Measurements from ENCODE around the gene SMAD3.

The SMAD3 gene

DNA sequence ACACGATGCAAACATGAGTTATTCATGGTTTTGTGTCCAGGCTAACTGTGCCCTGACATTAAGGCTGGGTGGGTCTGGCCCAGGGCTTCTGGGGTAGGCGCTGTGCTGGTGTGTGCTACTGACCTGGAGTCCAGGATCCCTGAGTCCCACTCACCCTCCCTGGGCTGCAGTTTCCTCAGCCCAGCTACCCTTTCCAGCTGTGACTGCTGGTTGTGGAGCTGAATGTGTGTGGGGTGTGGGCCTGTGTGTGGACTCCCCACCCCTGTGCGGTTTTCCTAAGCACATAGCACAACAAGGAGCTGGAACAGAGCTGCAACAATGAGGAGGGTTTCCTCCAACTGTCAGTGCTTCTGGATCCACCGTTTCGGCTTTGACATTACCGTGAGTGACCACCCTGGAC is 38.0 kb downstream of the SMAD3 start:
- Histone ChIP-seq H3K4me3 (ENCODE audit: low read depth in 1 of 2, low read length in 2 of 2) (no peak overlapping the region), H2AFZ (ENCODE audit: low read depth, low read length) (no peak overlapping the region), H3K9ac (ENCODE audit: low read depth, low read length) (no peak overlapping the region), H4K20me1 (ENCODE audit: insufficient read depth, low read length) (no peaks in the 10 kb centered on the region), H3K27ac (ENCODE audit: low read length) (no peak overlapping the region), H3K36me3 (ENCODE audit: insufficient read depth, low read length) (no peaks in the 10 kb centered on the region), H3K4me2 (ENCODE audit: insufficient read depth, low read length) (peak overlapping the region; percentile 28; the same call in 1 of the 2 replicates), H3K9me3 (ENCODE audit: insufficient read depth, low read length, severe bottlenecking) (no peaks in the 10 kb centered on the region), H3K79me2 (ENCODE audit: insufficient read depth, low read length) (no peaks in the 10 kb centered on the region), H3K27me3 (ENCODE audit: insufficient read depth, low read length, poor library complexity) (peaks cover 24% of the 10 kb centered on the region), H3K4me1 (ENCODE audit: insufficient read depth, low read length) (peaks cover 12% of the 10 kb centered on the region)
- TF ChIP-seq, protein P1, sequence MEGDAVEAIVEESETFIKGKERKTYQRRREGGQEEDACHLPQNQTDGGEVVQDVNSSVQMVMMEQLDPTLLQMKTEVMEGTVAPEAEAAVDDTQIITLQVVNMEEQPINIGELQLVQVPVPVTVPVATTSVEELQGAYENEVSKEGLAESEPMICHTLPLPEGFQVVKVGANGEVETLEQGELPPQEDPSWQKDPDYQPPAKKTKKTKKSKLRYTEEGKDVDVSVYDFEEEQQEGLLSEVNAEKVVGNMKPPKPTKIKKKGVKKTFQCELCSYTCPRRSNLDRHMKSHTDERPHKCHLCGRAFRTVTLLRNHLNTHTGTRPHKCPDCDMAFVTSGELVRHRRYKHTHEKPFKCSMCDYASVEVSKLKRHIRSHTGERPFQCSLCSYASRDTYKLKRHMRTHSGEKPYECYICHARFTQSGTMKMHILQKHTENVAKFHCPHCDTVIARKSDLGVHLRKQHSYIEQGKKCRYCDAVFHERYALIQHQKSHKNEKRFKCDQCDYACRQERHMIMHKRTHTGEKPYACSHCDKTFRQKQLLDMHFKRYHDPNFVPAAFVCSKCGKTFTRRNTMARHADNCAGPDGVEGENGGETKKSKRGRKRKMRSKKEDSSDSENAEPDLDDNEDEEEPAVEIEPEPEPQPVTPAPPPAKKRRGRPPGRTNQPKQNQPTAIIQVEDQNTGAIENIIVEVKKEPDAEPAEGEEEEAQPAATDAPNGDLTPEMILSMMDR (IDR thresholded peaks at IDR 0.05; ENCODE audit: borderline replicate concordance, extremely low read depth, low read length, poor library complexity, severe bottlenecking), result no peak
- TF ChIP-seq EZH2 (IDR thresholded peaks at IDR 0.05; ENCODE audit: borderline replicate concordance, low read depth, low read length, severe bottlenecking), result no peak
- DNase-seq (no peak), ATAC-seq (ENCODE audit: insufficient read depth, low read depth) (0 out of 3 replicates have a peak, but pooled peaks have one; percentile 14)

DNA sequence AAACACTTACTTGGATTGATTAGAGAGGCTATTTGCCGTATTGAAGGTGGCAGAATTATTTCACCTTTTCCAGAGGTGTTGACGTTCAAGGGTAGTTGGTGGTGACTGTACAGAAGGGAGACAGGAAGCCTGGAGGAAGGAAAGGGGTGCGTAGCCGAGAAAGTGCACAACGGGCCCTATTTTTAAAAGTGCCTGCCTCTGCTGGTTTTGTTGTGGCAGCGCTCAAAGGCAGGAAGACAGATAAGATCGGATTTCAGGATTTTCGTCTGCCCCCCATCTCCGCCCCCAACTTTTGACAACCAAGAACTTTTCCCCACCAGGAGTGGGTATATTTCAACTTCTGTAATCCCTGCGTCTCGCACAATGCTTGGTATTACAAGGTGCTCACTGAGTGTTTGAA is 38.5 kb downstream of the SMAD3 start:
- Histone ChIP-seq H3K4me2 (ENCODE audit: insufficient read depth, low read length) (peak overlapping the region; percentile 28; the same call in 1 of the 2 replicates), H4K20me1 (ENCODE audit: insufficient read depth, low read length) (no peaks in the 10 kb centered on the region), H3K4me3 (ENCODE audit: low read depth in 1 of 2, low read length in 2 of 2) (no peak overlapping the region), H3K4me1 (ENCODE audit: insufficient read depth, low read length) (peaks cover 12% of the 10 kb centered on the region), H2AFZ (ENCODE audit: low read depth, low read length) (no peak overlapping the region), H3K9me3 (ENCODE audit: insufficient read depth, low read length, severe bottlenecking) (no peaks in the 10 kb centered on the region), H3K9ac (ENCODE audit: low read depth, low read length) (no peak overlapping the region), H3K27ac (ENCODE audit: low read length) (no peak overlapping the region), H3K27me3 (ENCODE audit: insufficient read depth, low read length, poor library complexity) (peaks cover 23% of the 10 kb centered on the region), H3K79me2 (ENCODE audit: insufficient read depth, low read length) (no peaks in the 10 kb centered on the region), H3K36me3 (ENCODE audit: insufficient read depth, low read length) (no peaks in the 10 kb centered on the region)
- peak; percentile 72 for ATAC-seq (ENCODE audit: insufficient read depth, low read depth)
- peak; percentile 44 for DNase-seq
- TF ChIP-seq, protein P1 (IDR thresholded peaks at IDR 0.05; ENCODE audit: borderline replicate concordance, extremely low read depth, low read length, poor library complexity, severe bottlenecking), result no peak
- TF ChIP-seq EZH2 (IDR thresholded peaks at IDR 0.05; ENCODE audit: borderline replicate concordance, low read depth, low read length, severe bottlenecking), result no peak

DNA sequence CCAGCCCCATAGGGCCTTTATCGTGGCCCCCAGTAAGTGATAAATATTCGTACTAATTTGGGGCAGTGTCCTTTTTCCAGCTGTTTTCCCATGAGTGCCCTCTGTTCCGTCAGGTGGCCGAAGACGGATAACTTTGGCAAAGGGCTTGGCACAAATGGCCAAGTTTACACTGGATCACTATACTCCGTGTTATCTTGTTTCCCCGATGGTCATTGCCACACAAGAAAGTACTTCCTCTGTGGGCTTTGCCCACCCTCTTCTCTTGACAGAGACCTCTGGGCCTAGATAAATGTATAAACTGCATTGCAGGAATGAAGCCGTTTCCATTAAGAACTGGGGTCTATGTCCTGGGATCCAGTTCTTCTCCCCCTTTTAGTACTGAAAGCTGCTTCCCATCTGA is 39.1 kb downstream of the SMAD3 start:
- H3K27me3 ChIP-seq (ENCODE audit: insufficient read depth, low read length, poor library complexity), result peaks cover 23% of the 10 kb centered on the region
- no peaks in the 10 kb centered on the region for H3K79me2 ChIP-seq (ENCODE audit: insufficient read depth, low read length)
- H3K4me1 ChIP-seq (ENCODE audit: insufficient read depth, low read length), result peaks cover 12% of the 10 kb centered on the region
- H3K27ac ChIP-seq (ENCODE audit: low read length), result no peak overlapping the region
- H3K4me3 ChIP-seq (ENCODE audit: low read depth in 1 of 2, low read length in 2 of 2), result no peak overlapping the region
- no peaks in the 10 kb centered on the region for H3K9me3 ChIP-seq (ENCODE audit: insufficient read depth, low read length, severe bottlenecking)
- no peak for TF ChIP-seq EZH2 (IDR thresholded peaks at IDR 0.05; ENCODE audit: borderline replicate concordance, low read depth, low read length, severe bottlenecking)
- TF ChIP-seq, protein P1 (IDR thresholded peaks at IDR 0.05; ENCODE audit: borderline replicate concordance, extremely low read depth, low read length, poor library complexity, severe bottlenecking), result no peak
- H4K20me1 ChIP-seq (ENCODE audit: insufficient read depth, low read length), result no peaks in the 10 kb centered on the region
- no peak overlapping the region for H2AFZ ChIP-seq (ENCODE audit: low read depth, low read length)
- H3K9ac ChIP-seq (ENCODE audit: low read depth, low read length), result no peak overlapping the region
- DNase-seq, result no peak
- H3K4me2 ChIP-seq (ENCODE audit: insufficient read depth, low read length), result no peak overlapping the region
- H3K36me3 ChIP-seq (ENCODE audit: insufficient read depth, low read length), result no peaks in the 10 kb centered on the region
- ATAC-seq (ENCODE audit: insufficient read depth, low read depth), result no peak
